ENCODE results near the gene CFAP74.
A peak's percentile ranks its signal among the peaks of the same experiment; 100 is the strongest.

The CFAP74 gene

GRCh38 chr1:1967151-1967550 lies 36.4 kb downstream of the CFAP74 start:
- no peak for DNase-seq

GRCh38 chr1:1966071-1966740 lies 37.4 kb downstream of the CFAP74 start:
- DNase-seq: no peak

- DNase-seq: no peak
These were observed 38.0 kb downstream of the CFAP74 start for GRCh38 chr1:1965546-1965945.

- no peak for DNase-seq
These were observed 38.8 kb downstream of the CFAP74 start for GRCh38 chr1:1964811-1965210.

GRCh38 chr1:1963570-1963969 lies 40.0 kb downstream of the CFAP74 start:
- no peak for DNase-seq

GRCh38 chr1:1962752-1963151 lies 40.8 kb downstream of the CFAP74 start:
- no peak for DNase-seq

GRCh38 chr1:1960480-1961196 lies 42.9 kb downstream of the CFAP74 start:
- no peak for DNase-seq

GRCh38 chr1:1959840-1960479 lies 43.6 kb downstream of the CFAP74 start:
- peak; percentile 67 for DNase-seq

GRCh38 chr1:1959459-1959839 lies 44.1 kb downstream of the CFAP74 start:
- DNase-seq: no peak

GRCh38 chr1:1958071-1958541 lies 45.5 kb downstream of the CFAP74 start:
- DNase-seq: no peak

GRCh38 chr1:1957533-1957961 lies 46.0 kb downstream of the CFAP74 start:
- no peak for DNase-seq

GRCh38 chr1:1956586-1957532 lies 46.7 kb downstream of the CFAP74 start:
- DNase-seq: no peak

- no peak for DNase-seq
These were observed 47.5 kb downstream of the CFAP74 start for GRCh38 chr1:1956101-1956500.

GRCh38 chr1:1955621-1956094 lies 47.9 kb downstream of the CFAP74 start:
- DNase-seq: no peak

- no peak for DNase-seq
These were observed 48.6 kb downstream of the CFAP74 start for GRCh38 chr1:1954831-1955441.

GRCh38 chr1:1954015-1954414 lies 49.6 kb downstream of the CFAP74 start:
- no peak for DNase-seq

- no peak for DNase-seq
These were observed 52.6 kb downstream of the CFAP74 start for GRCh38 chr1:1950940-1951339.

GRCh38 chr1:1948783-1949182 lies 54.8 kb downstream of the CFAP74 start:
- DNase-seq: no peak

- DNase-seq: no peak
These were observed 56.1 kb downstream of the CFAP74 start for GRCh38 chr1:1947493-1947892.

- DNase-seq: no peak
These were observed 57.0 kb downstream of the CFAP74 start for GRCh38 chr1:1946540-1946939.

- no peak for DNase-seq
These were observed 57.7 kb downstream of the CFAP74 start for GRCh38 chr1:1945782-1946393.

Data from CD4-positive, alpha-beta T cell treated with Interleukin-6 for 4 hours (primary cell).